OCI-LY1 (cell line): Measurements from ENCODE around the gene TNPO3.

Source experiments
- EZH2 ChIP-seq: fragments of 200-600 bp; sonication (generic), shearing (Covaris generic); IDR thresholded peaks from 2 replicates; pipeline ENCODE4 v1.8.0; 2017; ENCODE audit warnings: borderline replicate concordance, mixed run types, mild to moderate bottlenecking, antibody characterized with exemption, low read length, moderate library complexity, mixed read lengths
- TF ChIP-seq, protein P1 (sequence below): fragments of 200-600 bp; sonication (generic), shearing (Covaris generic); IDR thresholded peaks from 2 replicates; pipeline ENCODE4 v1.5.1; 2017; ENCODE audit warnings: mild to moderate bottlenecking, antibody characterized with exemption, low read length, moderate library complexity, mixed read lengths

- TF ChIP-seq, protein P1, sequence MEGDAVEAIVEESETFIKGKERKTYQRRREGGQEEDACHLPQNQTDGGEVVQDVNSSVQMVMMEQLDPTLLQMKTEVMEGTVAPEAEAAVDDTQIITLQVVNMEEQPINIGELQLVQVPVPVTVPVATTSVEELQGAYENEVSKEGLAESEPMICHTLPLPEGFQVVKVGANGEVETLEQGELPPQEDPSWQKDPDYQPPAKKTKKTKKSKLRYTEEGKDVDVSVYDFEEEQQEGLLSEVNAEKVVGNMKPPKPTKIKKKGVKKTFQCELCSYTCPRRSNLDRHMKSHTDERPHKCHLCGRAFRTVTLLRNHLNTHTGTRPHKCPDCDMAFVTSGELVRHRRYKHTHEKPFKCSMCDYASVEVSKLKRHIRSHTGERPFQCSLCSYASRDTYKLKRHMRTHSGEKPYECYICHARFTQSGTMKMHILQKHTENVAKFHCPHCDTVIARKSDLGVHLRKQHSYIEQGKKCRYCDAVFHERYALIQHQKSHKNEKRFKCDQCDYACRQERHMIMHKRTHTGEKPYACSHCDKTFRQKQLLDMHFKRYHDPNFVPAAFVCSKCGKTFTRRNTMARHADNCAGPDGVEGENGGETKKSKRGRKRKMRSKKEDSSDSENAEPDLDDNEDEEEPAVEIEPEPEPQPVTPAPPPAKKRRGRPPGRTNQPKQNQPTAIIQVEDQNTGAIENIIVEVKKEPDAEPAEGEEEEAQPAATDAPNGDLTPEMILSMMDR: no peak
- no peak for TF ChIP-seq EZH2
These were observed 68.3 kb downstream of the TNPO3 start for GRCh38 chr7:128986609-128987008.
